Hematopoietic multipotent progenitor cell treated with erythropoietin and hydrocortisone succinate and interleukin-3 and kit ligand, for 8 days (in vitro differentiated cells): ENCODE data around the gene PTMS.

ENCODE experiments used
- DNase-seq: peaks from one replicate; pipeline ENCODE4 v3.0.0-alpha.2; 2015

Gene PTMS

GRCh38 chr12:6772726-6773589 lies 6.8 kb downstream of the PTMS start:
- DNase-seq: no peak

DNA sequence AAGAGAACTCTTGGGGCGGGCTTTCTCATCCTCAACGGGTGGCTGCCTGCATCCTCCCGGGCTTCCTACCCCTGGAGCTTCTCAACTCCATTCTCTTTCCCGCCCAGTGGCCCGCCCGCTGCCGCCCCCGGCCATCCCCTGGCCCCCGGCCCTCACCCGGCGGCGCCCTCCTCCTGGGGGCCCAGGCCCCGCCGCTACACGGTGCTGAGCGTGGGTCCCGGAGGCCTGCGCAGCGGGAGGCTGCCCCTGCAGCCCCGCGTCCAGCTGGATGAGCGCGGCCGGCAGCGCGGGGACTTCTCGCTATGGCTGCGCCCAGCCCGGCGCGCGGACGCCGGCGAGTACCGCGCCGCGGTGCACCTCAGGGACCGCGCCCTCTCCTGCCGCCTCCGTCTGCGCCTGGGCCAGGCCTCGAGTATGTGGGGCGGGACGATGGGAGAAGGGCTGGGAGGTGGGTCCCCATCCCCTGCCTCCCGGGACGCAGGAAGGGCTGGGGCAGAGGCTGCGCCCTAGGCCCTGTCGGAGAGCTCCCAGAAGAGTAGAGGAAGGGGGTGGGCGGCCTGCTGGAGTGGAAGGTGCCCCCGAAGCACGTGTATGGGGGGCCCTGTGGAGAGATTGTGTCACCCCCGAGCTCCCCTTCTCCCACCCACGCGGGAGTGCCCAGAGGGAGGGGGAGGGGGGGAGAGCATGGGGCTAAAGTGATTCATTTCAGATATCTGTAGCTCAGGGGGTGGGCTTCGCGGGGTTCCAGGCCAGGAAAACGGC lies 7.6 kb downstream of the PTMS start:
- no peak for DNase-seq

DNA sequence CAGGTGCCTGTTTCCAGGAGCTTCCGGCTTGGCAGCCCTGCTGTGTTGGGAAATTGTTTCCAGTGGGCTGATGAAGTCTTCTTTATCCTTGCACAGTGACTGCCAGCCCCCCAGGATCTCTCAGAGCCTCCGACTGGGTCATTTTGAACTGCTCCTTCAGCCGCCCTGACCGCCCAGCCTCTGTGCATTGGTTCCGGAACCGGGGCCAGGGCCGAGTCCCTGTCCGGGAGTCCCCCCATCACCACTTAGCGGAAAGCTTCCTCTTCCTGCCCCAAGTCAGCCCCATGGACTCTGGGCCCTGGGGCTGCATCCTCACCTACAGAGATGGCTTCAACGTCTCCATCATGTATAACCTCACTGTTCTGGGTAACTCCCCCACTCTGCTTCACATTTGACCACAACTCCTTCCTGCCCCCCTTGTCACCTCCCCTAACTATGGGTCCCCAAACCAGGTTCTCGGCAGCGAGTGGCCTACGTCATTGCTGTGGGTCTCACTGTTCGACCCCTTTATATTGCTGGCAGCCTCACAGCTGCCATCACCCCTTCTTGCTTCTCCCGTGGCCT lies 8.4 kb downstream of the PTMS start:
- no peak for DNase-seq

GRCh38 chr12:6775185-6776174 lies 9.3 kb downstream of the PTMS start:
- no peak for DNase-seq

- DNase-seq: no peak
Observed at GRCh38 chr12:6777386-6777785, 11.2 kb downstream of the PTMS start.

GRCh38 chr12:6778217-6778573 lies 12.0 kb downstream of the PTMS start:
- no peak for DNase-seq

DNA sequence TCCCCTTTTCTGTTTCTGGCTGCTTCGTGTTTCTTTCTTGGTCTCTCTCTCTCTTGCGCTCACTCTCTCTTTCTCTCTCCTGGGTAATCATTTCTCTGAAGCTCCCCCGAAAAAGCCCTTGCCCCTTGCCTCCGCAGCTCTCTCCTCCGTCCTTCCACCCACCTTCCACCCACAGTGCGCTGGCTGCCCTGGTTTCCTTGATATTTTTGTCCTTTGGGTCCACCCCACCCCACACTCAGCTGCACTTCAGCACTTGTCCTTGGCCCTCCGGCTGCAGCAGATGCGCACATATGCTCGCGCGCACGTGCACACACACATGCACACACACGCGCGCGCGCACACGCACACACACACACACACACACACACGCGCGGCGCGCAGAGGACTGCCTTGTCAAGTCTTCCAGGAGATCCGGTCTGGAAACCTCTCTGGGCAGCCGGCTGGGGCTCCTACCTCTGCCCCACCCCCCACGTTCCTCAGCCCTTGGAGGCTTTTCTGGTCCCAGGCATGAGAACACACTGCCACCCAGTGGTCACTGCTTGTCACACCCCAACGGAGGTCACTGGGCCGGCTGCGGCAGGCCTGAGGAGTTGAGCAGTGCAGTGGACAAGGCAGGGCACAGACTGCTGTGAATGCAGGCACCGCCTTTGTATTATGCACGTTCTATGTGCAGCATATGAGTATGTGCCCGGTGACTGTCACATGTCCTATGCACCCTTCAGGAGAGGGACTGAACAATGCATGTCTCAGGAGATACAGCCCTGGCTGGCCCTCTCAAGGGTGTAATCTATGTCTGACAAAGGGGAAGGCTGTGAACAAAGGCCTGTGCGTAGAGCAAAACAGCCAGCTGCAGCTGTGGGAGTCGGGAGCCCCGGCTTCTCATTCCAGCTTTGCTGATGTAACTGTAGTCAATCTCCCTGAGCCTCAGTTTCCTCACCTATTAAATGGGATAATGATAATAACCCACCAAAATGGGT lies 12.7 kb downstream of the PTMS start:
- DNase-seq: peak; percentile 91

DNA sequence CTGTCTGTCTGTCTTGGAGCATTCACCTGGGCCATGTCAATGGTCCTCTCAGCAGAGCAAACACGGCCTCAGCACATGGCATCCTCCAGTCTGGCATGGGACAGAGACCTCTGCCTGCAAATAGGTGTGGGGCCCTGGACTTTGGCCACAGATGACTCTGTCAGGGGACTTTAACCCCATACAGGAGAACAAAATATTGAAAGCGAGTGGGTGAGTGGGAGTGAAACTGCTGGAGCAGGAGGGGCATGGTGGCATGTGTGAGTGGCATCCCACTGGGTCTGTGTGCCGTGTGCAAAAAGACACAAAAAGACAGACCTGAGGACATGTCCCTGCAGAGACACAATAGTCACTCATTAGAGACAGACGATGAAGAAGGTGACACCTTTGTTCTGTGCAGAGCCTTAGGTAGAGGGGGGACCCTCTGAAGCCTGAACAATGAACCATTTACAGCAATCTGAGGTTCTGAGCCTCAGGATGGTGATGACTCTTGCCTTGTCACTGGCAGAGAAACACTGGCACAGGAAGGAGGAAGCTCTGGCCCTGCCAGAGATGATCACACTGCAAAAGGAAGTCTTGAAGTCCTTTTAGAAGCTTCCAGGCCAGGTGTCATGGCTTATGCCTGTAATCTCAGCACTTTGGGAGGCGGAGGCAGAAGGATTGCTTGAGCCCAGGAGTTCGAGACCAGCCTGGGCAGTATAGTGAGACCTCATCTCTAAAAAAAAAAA lies 13.7 kb downstream of the PTMS start:
- no peak for DNase-seq

DNA sequence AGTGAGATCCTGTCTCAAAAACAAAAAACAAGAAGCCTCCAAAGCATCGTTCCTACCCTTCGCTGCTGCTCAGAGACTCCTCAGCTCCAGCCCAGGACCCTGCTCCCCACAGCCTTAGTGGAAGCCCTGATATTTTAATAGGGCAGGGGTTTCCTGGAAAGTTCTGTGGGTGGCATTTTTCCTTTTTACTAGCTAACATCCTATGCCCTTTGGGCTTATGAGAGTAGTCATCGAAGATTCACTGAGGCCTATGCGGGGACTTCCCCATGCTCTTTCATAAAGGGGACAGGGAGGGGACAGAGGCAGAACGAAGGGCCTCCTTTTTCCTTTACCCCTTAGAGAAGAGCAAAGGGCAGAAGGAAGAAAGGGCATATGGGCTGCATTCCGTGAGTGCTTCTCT lies 14.4 kb downstream of the PTMS start:
- no peak for DNase-seq

GRCh38 chr12:6782119-6782518 lies 16.0 kb downstream of the PTMS start:
- DNase-seq: no peak

DNA sequence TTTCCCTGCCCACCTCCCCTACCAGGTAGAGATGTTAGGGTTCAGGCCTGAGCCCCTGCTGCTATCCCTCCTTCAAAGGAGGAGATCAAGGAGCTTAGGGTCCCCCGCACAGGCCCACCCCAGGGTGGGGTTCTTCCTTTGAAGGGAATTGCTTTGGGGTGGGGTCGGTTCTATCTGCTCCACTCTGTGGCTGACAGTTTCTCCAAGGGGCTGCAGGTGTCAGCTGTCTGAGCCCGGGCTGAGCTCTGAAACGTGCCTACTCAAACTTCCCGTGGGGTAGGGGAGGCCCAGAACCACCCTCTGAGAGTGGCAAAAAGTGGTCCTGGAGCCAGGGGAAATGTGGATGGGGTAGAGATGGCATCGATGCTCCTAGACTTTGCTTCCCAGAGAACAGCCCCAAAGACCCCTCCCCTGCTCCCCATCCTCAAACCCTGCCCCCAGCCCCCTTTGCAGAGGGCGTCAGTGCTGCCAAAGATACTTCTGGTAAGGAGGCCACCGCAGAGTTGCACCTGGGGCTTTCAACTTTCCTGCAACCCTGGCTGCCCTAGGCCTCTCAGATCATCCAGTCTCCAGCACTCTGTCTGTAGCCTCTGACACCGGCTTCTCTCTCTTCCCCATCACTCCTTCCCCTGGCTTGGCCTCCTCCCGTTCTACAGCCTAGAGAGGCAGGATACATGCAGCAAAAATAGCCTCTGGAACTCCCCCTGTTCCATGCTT lies 16.8 kb downstream of the PTMS start:
- DNase-seq: no peak

DNA sequence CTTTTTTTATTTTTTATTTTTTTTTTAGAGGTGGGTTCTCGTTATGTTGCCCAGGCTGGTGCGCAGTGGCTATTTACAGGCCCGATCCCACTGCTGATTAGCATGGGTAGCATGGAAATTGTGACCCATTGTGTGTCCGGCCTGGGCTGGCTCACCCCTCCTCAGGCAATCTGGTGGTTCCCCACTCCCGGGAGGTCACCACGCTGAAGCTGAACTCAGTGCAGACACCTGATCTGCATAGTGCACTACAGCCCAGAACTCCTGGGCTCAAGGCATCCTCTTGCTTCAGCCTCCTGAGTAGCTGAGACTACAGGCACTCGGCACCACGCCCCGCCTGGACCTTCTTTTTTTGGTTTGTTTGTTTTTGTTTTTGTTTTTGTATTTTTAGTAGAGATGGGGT lies 17.7 kb downstream of the PTMS start:
- no peak for DNase-seq

GRCh38 chr12:6784296-6784695 lies 18.1 kb downstream of the PTMS start:
- no peak for DNase-seq

DNA sequence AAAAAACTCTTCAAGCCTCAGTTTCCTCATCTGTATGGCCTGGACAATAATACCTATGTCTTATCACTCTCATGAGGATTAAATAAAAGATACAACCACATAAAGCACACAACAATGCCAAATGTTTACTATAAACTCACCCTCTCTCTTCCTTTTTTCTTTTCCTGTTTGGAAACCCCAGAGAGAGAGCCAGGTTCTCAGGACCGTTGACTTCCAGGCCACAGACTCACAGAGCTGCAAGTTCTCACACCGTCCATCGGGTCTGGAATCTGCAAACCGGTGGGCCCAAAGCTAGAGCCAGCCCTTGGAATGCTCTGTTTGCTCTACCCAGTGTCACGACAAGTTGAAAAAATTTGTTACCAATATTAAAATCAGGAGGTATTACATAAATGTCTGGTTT lies 18.6 kb downstream of the PTMS start:
- no peak for DNase-seq

- DNase-seq: no peak
Observed at GRCh38 chr12:6786416-6787094, 20.4 kb downstream of the PTMS start.

GRCh38 chr12:6787309-6787708 lies 21.1 kb downstream of the PTMS start:
- no peak for DNase-seq

DNA sequence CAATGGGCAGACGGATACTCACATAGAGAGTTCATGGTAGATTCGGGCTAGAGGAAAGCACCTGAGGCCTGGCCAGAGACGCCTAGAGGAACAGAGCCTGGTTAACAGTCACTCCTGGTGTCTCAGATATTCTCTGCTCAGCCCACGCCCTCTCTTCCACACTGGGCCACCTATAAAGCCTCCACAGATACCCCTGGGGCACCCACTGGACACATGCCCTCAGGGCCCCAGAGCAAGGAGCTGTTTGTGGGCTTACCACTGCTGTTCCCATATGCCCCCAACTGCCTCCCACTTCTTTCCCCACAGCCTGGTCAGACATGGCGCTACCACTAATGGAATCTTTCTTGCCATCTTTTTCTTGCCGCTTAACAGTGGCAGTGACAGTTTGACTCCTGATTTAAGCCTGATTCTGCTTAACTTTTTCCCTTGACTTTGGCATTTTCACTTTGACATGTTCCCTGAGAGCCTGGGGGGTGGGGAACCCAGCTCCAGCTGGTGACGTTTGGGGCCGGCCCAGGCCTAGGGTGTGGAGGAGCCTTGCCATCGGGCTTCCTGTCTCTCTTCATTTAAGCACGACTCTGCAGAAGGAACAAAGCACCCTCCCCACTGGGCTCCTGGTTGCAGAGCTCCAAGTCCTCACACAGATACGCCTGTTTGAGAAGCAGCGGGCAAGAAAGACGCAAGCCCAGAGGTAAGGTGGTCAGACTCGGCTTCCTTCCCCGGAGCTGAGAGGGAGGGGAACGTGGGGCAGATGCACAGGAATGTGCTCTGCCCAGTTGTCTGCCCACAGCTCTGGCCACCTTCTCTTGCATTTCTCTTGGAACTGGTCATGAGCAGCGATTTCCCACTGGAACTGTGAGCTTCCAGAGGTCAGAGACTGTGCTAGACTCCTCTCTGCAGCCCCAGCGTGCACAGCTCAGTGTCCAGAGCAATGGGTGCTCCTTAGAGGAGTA lies 23.1 kb downstream of the PTMS start, which contains the start of gene CD4:
Gene CD4, plus strand, starts transcription at position 557 of the 953 bp plus-strand sequence. CDS start 10,611 bp downstream, outside the sequence.
- DNase-seq: peak; percentile 58

DNA sequence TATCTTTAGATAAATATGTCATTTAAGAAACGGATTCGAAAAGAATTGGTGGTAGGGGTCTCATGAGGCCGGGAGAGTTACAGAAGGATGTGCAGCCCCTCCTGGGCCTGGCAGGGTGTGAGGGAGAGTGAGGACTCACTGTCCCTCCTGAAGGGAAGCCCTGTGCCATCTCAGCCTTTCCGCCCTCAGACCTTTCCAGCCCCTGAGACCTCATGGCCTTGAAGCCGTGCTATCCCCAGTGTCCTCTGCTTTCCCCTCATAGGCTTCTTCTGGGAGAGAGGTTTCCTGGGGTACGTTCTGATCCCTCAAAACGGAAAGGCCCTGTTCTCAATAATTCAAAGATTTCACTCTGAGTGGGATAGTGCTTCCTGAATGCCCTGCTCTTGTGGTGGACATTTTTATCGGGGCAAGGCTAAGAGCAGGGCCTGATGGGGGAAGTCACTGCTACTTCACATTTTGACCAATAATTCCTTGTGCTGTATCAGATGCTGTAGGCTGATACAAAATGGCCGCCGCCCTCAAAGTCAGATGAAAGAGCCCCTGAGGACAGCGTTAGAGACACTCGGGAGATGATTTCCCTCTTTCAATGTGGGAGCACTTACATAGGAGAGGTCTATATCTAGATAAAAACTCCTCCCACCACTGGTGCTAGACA lies 24.5 kb downstream of the PTMS start:
- no peak for DNase-seq
